Body of pancreas (tissue), 4 donors: ENCODE data around the gene APCDD1. TPM values are rescaled to one million over a fixed set of nuclear protein-coding genes. Genes with fewer than 3 reads are reported as not detected.

Experiments used
- ATAC-seq: fragments of 150-250 bp; one replicate; pipeline ENCODE4 v1.9.1; 2016
- DNase-seq, 4 donors: peaks; one replicate each; pipeline ENCODE4 v3.0.0-alpha.2; 2019
- H3K27ac ChIP-seq, 4 donors: fragments of 200-600 bp; sonication (generic); 1 replicate in 3 of 4; 2 replicates in 1 of 4; pipeline versions ENCODE4 v1.5.1 to v1.6.1; 2016 to 2019; ENCODE audit warnings: mild to moderate bottlenecking in 1 of 4, mixed read lengths in 1 of 4, moderate library complexity in 1 of 4
- H3K27me3 ChIP-seq, 2 donors: fragments of 200-600 bp; sonication (generic); one replicate each; pipeline ENCODE4 v1.6.0; 2016; ENCODE audit warnings: mild to moderate bottlenecking in 1 of 2
- H3K36me3 ChIP-seq, 2 donors: fragments of 200-600 bp; sonication (generic); replicated peaks in 1 of 2; 2 replicates each; pipeline ENCODE4 v1.5.1; 2016; ENCODE audit warnings: low read depth in 2 of 2; ENCODE audit not compliant: insufficient read depth in 1 of 2
- H3K4me1 ChIP-seq: fragments of 200-600 bp; sonication (generic); one replicate; pipeline ENCODE4 v1.6.0; 2016
- H3K4me3 ChIP-seq, 2 donors: fragments of 200-600 bp; sonication (generic); 1 replicate in 1 of 2; 2 replicates in 1 of 2; pipeline ENCODE4 v1.5.1; 2016 to 2019
- H3K9me3 ChIP-seq, 3 donors: fragments of 200-600 bp; sonication (generic); 1 replicate in 2 of 3; 2 replicates in 1 of 3; pipeline ENCODE4 v1.5.1; 2016
- CTCF ChIP-seq, 7 experiments: fragments of 450-650 bp in 4 of 7; fragments of 200-600 bp in 3 of 7; sonication (generic) in 3 of 7; IDR thresholded peaks; one replicate each; pipeline ENCODE4 v1.5.1; 2016 to 2019; ENCODE audit warnings: antibody characterized with exemption in 7 of 7
- POLR2A ChIP-seq, 3 donors: fragments of 450-650 bp; IDR thresholded peaks; one replicate each; pipeline ENCODE4 v1.6.1; 2016; ENCODE audit warnings: antibody characterized with exemption in 3 of 3, mild to moderate bottlenecking in 2 of 3
- WGBS, 2 donors: methylation state at CpG; one replicate each; pipeline ENCODE4 v1.1.5; 2017; 5-methylcytosine and 5-hydroxymethylcytosine counted together
- intact Hi-C: fragments of 100-400 bp; cut with DNase I; formaldehyde crosslinking; loops from one replicate; pipeline ENCODE4 v1.15.1; 2023
- total RNA-seq, 2 donors: library from RNA; depleted of rRNA; stranded (reverse); fragments of >200 nt; gene quantifications; one replicate each; pipeline ENCODE4 v1.1.0, GENCODE V29; 2016

APCDD1 gene
- total RNA-seq, 2 donors from 2014 or later = 8.6 to 31.3 TPM

GRCh38 chr18:10409041-10409440, 45.4 kb upstream of the APCDD1 start:
- no peak for TF ChIP-seq POLR2A (IDR thresholded peaks at IDR 0.05)
- no peak for TF ChIP-seq CTCF (IDR thresholded peaks at IDR 0.05)
- Histone ChIP-seq H3K4me1 (peaks cover 17% of the 10 kb centered on the region), H3K36me3 (no peaks in the 10 kb centered on the region), H3K27me3 (no peaks in the 10 kb centered on the region), H3K4me3 (no peak overlapping the region), H3K27ac (no peak overlapping the region), H3K9me3 (no peaks in the 10 kb centered on the region)
- intact Hi-C loops = no loop called here
- DNase-seq (no peak), ATAC-seq (no peak)

- ATAC-seq (peak; percentile 90), DNase-seq (peak; percentile 19 to 50 (median 42))
- H3K4me1 ChIP-seq = peaks cover 17% of the 10 kb centered on the region
- H3K27ac ChIP-seq = peak overlapping the region; percentile 1 to 55 (median 48)
- no peak overlapping the region for H3K4me3 ChIP-seq
- no peaks in the 10 kb centered on the region for H3K9me3 ChIP-seq
- TF ChIP-seq POLR2A (IDR thresholded peaks at IDR 0.05) (no peak), CTCF (IDR thresholded peaks at IDR 0.05) (no peak)
- no peaks in the 10 kb centered on the region for H3K27me3 ChIP-seq
- 37 to 38% methylated on average over 11 of the region's 11 CpGs for WGBS, 2 donors
- no peaks in the 10 kb centered on the region for H3K36me3 ChIP-seq
- intact Hi-C loops = no loop called here
These were observed 43.7 kb upstream of the APCDD1 start for GRCh38 chr18:10410472-10411308.

- intact Hi-C loops = no loop called here
- H3K27ac ChIP-seq = no peak overlapping the region
- H3K36me3 ChIP-seq = no peaks in the 10 kb centered on the region
- H3K27me3 ChIP-seq = no peaks in the 10 kb centered on the region
- DNase-seq (no peak), ATAC-seq (no peak)
- TF ChIP-seq CTCF (IDR thresholded peaks at IDR 0.05) (no peak), POLR2A (IDR thresholded peaks at IDR 0.05) (no peak)
- WGBS, 2 donors = 73 to 87% methylated on average over 5 of the region's 5 CpGs
- peaks cover 17% of the 10 kb centered on the region for H3K4me1 ChIP-seq
- H3K4me3 ChIP-seq = no peak overlapping the region
- H3K9me3 ChIP-seq = no peaks in the 10 kb centered on the region
These were observed 41.5 kb upstream of the APCDD1 start for GRCh38 chr18:10412933-10413332.

GRCh38 chr18:10413722-10414121, 40.7 kb upstream of the APCDD1 start:
- H3K27ac ChIP-seq = no peak overlapping the region
- TF ChIP-seq POLR2A (IDR thresholded peaks at IDR 0.05) (no peak), CTCF (IDR thresholded peaks at IDR 0.05) (no peak)
- DNase-seq (no peak), ATAC-seq (no peak)
- H3K4me3 ChIP-seq = no peak overlapping the region
- WGBS, 2 donors = 54 to 88% methylated on average over 3 of the region's 3 CpGs
- no peaks in the 10 kb centered on the region for H3K27me3 ChIP-seq
- H3K36me3 ChIP-seq = no peaks in the 10 kb centered on the region
- H3K9me3 ChIP-seq = no peaks in the 10 kb centered on the region
- intact Hi-C loops = no loop called here
- peaks cover 17% of the 10 kb centered on the region for H3K4me1 ChIP-seq
